ENCODE data around the gene DOK3. TPM values are rescaled to one million over a fixed set of nuclear protein-coding genes. Genes with fewer than 3 reads are reported as not detected.

Gene DOK3
- total and polyA plus RNA-seq, 10 of the 15 experiments (the other 5 are each of a cell fraction or from before 2014, with no cell fraction given): 6.6 to 107 (median 52.1) TPM

- TF ChIP-seq, protein P1, sequence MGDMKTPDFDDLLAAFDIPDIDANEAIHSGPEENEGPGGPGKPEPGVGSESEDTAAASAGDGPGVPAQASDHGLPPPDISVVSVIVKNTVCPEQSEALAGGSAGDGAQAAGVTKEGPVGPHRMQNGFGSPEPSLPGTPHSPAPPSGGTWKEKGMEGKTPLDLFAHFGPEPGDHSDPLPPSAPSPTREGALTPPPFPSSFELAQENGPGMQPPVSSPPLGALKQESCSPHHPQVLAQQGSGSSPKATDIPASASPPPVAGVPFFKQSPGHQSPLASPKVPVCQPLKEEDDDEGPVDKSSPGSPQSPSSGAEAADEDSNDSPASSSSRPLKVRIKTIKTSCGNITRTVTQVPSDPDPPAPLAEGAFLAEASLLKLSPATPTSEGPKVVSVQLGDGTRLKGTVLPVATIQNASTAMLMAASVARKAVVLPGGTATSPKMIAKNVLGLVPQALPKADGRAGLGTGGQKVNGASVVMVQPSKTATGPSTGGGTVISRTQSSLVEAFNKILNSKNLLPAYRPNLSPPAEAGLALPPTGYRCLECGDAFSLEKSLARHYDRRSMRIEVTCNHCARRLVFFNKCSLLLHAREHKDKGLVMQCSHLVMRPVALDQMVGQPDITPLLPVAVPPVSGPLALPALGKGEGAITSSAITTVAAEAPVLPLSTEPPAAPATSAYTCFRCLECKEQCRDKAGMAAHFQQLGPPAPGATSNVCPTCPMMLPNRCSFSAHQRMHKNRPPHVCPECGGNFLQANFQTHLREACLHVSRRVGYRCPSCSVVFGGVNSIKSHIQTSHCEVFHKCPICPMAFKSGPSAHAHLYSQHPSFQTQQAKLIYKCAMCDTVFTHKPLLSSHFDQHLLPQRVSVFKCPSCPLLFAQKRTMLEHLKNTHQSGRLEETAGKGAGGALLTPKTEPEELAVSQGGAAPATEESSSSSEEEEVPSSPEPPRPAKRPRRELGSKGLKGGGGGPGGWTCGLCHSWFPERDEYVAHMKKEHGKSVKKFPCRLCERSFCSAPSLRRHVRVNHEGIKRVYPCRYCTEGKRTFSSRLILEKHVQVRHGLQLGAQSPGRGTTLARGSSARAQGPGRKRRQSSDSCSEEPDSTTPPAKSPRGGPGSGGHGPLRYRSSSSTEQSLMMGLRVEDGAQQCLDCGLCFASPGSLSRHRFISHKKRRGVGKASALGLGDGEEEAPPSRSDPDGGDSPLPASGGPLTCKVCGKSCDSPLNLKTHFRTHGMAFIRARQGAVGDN (IDR thresholded peaks at IDR 0.05): no peak
- TF ChIP-seq MTA3 (IDR thresholded peaks at IDR 0.05; ENCODE audit: borderline replicate concordance, low read length): no peak
- TF ChIP-seq, protein P2, sequence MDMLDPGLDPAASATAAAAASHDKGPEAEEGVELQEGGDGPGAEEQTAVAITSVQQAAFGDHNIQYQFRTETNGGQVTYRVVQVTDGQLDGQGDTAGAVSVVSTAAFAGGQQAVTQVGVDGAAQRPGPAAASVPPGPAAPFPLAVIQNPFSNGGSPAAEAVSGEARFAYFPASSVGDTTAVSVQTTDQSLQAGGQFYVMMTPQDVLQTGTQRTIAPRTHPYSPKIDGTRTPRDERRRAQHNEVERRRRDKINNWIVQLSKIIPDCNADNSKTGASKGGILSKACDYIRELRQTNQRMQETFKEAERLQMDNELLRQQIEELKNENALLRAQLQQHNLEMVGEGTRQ (IDR thresholded peaks at IDR 0.05; ENCODE audit: borderline replicate concordance, low read depth, low read length): no peak
Observed at GRCh38 chr5:177459819-177460628, 49.6 kb downstream of the DOK3 start (continued).

DNA sequence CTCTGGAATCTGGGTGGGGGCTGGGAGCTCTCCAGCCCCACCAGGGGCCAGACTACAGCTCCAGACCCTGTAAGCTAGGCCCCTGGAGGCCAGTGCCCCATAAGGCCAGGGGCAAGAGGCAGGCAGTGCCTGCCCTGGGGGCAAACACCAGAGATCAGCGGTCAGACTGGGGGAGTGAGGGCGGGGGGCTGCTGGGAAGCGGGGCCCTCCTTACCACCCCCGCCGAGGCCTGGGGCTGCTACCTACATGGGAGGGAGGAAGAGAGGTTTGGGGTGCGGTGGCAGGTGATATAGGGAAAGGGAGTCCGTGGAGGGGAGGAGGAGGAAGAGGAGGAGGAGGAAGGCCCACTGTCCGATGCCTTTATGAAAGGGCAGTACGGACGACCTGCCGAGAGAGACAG, 50.3 kb downstream of the DOK3 start:
- H3K4me2 ChIP-seq (ENCODE audit: control insufficient read depth, insufficient read depth): no peak overlapping the region
- no peak overlapping the region for H3K27ac ChIP-seq (ENCODE audit: control insufficient read depth, insufficient read depth)
- no peak for FAIRE-seq
- ChIA-PET POLR2A (interaction anchor here (1.1 kb wide), 1 partner anchor 72 kb away, joined by 3 read pairs; no protein-coding TSS in a partner anchor), CTCF (interaction anchor here (1.3 kb wide), 2 partner anchors 13 to 70 kb away, joined by 3 read pairs; no protein-coding TSS in a partner anchor), RAD21 (ENCODE audit: unreplicated experiment) (no interaction called here), SMC1A (ENCODE audit: uncharacterized antibody, unreplicated experiment) (no interaction called here)
- no peaks in the 10 kb centered on the region for H4K20me1 ChIP-seq (ENCODE audit: control insufficient read depth, insufficient read depth)
- intact Hi-C loops (cut with micrococcal nuclease; ENCODE audit: unreplicated experiment) (no loop called here), in situ Hi-C loops (cut with MboI) (no loop called here)
- H3K9ac ChIP-seq (ENCODE audit: control insufficient read depth, insufficient read depth, low read length): no peak overlapping the region
- no peak overlapping the region for H2AFZ ChIP-seq (ENCODE audit: control insufficient read depth, low read depth, low read length)
- no peak for ATAC-seq
- no TSS peak for BruUV-seq (replicated peaks)
- no peaks in the 10 kb centered on the region for H3K79me2 ChIP-seq (ENCODE audit: control insufficient read depth, insufficient read depth, low read length)
- WGBS (ENCODE audit: insufficient coverage, insufficient replicate concordance, low lambda C conversion rate, missing lambda C conversion rate): 57% methylated on average over 3 of the region's 11 CpGs
- TF ChIP-seq NFYB (IDR thresholded peaks at IDR 0.05; ENCODE audit: insufficient read depth, low read depth, low read length) (no peak), CTCF (IDR thresholded peaks at IDR 0.05 in 2 of 3, conservative IDR thresholded peaks at IDR 0.05 in 1 of 3; ENCODE audit: control insufficient read depth in 2 of 3, extremely low read depth in 1 of 3, insufficient read depth in 1 of 3, low read depth in 3 of 3, low read length in 3 of 3) (no peak), BMI1 (IDR thresholded peaks at IDR 0.05; ENCODE audit: borderline replicate concordance) (no peak), PAX5 (IDR thresholded peaks at IDR 0.05; ENCODE audit: borderline replicate concordance, low read depth, low read length) (no peak), CEBPB (IDR thresholded peaks at IDR 0.05; ENCODE audit: borderline replicate concordance in 1 of 2, low read depth in 2 of 2, low read length in 2 of 2) (no peak), SUZ12 (IDR thresholded peaks at IDR 0.05; ENCODE audit: unreplicated experiment) (no peak), CBX3 (IDR thresholded peaks at IDR 0.05; ENCODE audit: borderline replicate concordance, low read depth) (no peak)
- H3K4me3 ChIP-seq: no peak overlapping the region
- no peaks in the 10 kb centered on the region for H3K36me3 ChIP-seq (ENCODE audit: control insufficient read depth in 2 of 2, insufficient read depth in 2 of 2, low read length in 1 of 2)
- no peak for DNase-seq (ENCODE audit: low read depth, low spot score)
- no peaks in the 10 kb centered on the region for H3K27me3 ChIP-seq (replicated peaks in 1 of 2; ENCODE audit: control insufficient read depth in 2 of 2, insufficient read depth in 2 of 2, low read length in 1 of 2)
- no peaks in the 10 kb centered on the region for H3K9me3 ChIP-seq (replicated peaks; ENCODE audit: control insufficient read depth, insufficient read depth, low read length)
- H3K4me1 ChIP-seq (ENCODE audit: control insufficient read depth, insufficient read depth, low read length): no peaks in the 10 kb centered on the region; the same call in 1 of the 2 replicates

Measured in GM12878 (cell line).